Measurements from ENCODE around the gene VCY1B. TPM values are rescaled to one million over a fixed set of nuclear protein-coding genes. Genes with fewer than 3 reads are reported as not detected.
"Not testable (repeated sequence)": the region's sequence is repeated elsewhere in the genome, so short reads cannot be mapped to it uniquely, and the experiment has no call there.

VCY1B gene
- total RNA-seq, result not detected

- not testable (repeated sequence) for DNase-seq
These were observed at the start of gene VCY1B for GRCh38 chrY:14055927-14056326. VCY1B (plus strand) TSS chrY:14056227; CDS start chrY:14056290, 63 bp downstream.

- not testable (repeated sequence) for DNase-seq
These were observed 44.1 kb upstream of the VCY1B start for GRCh38 chrY:14011916-14012315.

- DNase-seq, result not testable (repeated sequence)
These were observed 25.6 kb upstream of the VCY1B start for GRCh38 chrY:14030395-14030794.

GRCh38 chrY:14085877-14086276, 29.9 kb downstream of the VCY1B start:
- no peak for DNase-seq

Other genes with a start within 250 kb of the VCY1B start
- not detected for gene VCY, start 69.8 kb upstream of the VCY1B start, total RNA-seq